ENCODE measurements around the gene PLEKHG4B.
"Not testable (repeated sequence)": the region's sequence is repeated elsewhere in the genome, so short reads cannot be mapped to it uniquely, and the experiment has no call there.

The PLEKHG4B gene

DNA sequence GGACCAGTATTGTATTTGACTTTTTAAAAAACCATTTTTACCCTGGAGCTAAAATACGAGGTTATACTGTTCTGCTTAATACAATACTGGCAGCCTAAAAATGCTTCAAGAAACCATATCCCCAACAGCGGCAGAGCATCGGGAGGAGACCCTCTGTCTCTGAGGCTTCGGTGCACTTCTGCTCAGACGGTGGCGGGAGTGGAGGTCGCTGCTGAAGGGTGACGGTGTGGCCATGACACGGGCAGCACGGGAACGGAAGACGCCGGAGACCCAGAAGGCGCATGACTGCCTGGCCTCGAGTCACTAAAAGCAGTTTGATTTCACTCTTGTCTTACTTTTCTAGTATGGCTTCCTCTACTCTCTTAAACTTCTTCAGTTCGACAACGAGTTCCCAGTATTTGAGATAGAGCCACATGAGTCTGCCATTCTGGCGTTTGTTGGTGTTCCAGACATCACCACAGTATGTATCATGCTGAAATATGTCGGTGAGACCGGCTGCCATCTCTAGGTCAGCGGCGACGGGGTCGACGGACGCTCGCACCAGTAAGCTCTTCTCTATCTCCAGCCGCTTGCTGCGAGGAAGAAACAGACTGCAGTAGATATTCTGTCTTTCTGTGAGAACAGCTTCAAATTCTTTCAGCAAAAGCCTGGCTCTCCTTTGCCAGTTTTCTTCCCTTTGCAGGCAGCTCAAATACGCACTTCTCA, 113.2 kb downstream of the PLEKHG4B start:
- DNase-seq: no peak

GRCh38 chr5:206406-206805, 114.4 kb downstream of the PLEKHG4B start:
- no peak for DNase-seq

- DNase-seq: no peak
Observed at GRCh38 chr5:206927-207536, 115.1 kb downstream of the PLEKHG4B start.

DNA sequence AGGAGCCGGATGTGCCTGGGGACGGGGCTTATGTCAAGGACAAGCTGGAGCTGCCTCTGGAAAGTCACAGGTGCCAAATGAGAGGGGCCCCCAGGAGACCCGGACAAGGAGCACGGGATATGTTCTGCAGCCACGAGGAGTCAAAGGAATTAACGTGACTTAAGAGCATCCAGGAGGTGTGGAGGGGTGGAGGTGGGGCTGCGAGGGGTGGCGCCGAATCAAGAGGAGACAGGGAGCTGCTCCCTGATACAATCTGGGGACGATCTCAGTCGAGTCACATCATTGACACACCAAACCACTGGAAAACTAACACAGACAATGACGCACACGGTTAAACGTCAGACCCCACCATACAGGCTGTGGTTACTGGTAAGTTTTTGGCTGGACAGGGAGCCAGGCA, 115.6 kb downstream of the PLEKHG4B start:
- no peak for DNase-seq

- no peak for DNase-seq
Observed at GRCh38 chr5:208449-209114, 116.6 kb downstream of the PLEKHG4B start.

DNA sequence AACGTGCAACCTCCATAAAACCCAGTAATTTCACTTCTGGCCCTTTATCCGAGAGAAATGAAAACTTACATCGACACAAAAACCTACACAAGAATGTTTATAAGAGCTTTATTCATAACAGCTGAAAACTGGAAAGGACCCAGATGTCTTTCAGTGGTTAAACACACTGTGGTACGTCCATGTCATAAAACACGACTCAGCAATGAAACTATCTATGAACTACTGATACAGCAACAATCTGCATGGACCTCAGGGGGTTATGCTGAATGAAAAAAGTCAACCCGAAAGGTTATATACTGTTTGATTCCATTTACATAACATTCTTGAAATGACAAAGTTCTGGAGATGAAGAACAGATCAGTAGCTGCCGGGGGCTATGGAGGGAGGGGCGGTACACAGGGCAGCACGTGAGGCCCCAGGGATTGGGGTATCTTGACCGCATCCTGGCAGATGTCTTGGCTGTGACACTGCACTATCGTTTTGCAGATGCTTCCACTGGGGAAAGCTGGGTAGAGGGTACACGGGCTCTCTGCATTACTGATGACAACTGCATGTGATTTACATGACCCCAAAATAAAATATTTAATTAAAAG, 121.9 kb downstream of the PLEKHG4B start:
- DNase-seq: no peak

GRCh38 chr5:215256-215655, 123.3 kb downstream of the PLEKHG4B start:
- not testable (repeated sequence) for DNase-seq

DNA sequence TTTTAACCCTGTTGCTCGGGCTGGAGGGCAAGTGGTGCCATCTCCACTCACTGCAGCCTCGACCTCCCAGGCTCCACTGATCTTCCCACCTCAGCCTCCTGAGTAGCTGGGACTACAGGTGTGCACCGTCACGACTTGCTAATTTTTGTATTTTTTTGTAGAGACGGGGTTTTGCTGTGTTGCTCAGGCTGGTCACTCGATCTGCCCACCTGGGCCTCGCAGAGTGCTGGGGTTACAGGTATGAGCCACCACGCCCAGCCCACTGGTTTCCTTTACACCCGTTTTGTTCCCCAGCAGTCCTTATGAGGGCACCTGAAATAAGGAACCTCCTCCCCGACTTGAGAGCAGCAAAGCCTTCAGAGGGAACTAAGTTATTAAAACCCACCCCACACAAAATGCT, 124.1 kb downstream of the PLEKHG4B start:
- not testable (repeated sequence) for DNase-seq

GRCh38 chr5:217494-218456, 125.8 kb downstream of the PLEKHG4B start, which contains the start of the genes CCDC127 and SDHA:
TSS of gene CCDC127 (minus strand) at chr5:218153. CDS start at chr5:216849, 1,304 bp downstream.
TSS of gene SDHA (plus strand) at chr5:218320. CDS start at chr5:218356, 36 bp downstream.
- peak; percentile 100 for DNase-seq

GRCh38 chr5:218457-219291, 126.7 kb downstream of the PLEKHG4B start:
- DNase-seq: peak; percentile 67

GRCh38 chr5:219460-219863, 127.5 kb downstream of the PLEKHG4B start:
- peak; percentile 56 for DNase-seq

DNA sequence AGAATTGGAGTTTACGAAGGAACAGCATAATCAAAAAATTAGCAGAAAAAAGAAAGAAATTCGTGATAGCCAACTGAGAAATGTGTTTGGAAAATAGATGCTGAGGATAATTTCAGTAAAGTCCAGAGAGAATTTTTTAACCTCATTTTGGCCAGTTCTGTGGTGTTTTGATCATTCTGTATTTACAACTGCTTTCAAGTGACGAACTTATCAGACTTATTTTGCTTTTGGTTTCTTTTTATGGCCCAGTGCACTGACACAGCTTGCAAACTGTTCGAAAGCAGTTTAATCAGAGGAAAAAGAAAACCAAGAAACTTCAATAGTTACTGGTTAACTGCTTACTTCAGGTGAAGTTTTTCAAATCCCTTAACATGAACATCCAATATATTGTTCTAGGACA, 128.0 kb downstream of the PLEKHG4B start:
- no peak for DNase-seq

- DNase-seq: peak; percentile 39
Observed at GRCh38 chr5:222951-223715, 131.2 kb downstream of the PLEKHG4B start.

DNA sequence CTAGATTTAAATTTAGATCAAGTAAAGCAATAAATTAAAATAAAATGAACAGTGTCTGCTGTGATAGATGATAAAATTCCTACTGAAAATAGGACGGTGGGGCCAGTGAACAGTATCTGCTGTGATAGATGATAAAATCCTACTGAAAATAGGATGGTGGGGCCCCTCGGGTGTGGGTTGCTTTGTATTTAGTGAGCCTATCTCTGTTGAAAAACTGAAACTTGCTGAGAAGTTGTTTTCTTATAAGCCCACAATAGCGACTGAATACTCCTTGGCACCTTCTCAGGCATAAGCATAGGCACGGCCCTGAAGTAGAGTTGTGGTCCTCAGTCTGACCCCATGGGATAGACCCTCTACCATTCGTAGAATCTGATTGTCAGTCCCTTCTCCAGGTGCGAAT, 131.8 kb downstream of the PLEKHG4B start:
- DNase-seq: peak; percentile 33

DNA sequence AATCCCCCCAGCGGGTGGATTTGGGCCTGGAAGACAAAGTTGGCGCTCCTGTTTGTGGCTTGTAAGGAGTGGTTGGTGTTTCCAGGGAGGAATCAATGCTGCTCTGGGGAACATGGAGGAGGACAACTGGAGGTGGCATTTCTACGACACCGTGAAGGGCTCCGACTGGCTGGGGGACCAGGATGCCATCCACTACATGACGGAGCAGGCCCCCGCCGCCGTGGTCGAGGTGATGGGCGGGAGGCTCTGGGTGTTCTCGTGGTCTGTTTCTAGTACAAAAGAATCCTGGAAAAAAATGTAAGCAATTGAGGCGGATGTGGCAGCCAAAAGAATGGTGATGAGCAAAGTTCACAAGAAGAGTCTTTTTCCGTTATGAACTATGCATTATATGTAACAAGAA, 133.4 kb downstream of the PLEKHG4B start:
- peak; percentile 30 for DNase-seq

DNA sequence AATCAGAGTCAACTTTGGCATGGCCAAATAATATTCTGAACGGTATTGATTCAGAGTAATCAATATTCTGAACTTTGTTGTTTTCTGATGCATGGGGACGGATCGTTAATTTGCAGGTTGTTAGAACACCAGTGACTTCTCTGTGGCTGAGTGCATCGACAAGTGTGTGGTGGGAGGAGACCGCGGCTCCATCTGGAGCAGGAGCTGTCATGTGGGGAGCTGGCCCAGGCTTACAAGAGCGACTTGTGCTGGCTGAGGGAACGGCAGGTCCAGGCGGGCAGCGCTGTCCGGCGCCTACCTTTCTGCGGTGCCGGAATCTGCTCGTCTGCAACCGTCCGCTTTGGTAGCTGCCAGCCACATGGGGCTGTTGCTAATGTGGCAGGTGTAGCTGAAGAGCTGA, 135.4 kb downstream of the PLEKHG4B start:
- peak; percentile 18 for DNase-seq

DNA sequence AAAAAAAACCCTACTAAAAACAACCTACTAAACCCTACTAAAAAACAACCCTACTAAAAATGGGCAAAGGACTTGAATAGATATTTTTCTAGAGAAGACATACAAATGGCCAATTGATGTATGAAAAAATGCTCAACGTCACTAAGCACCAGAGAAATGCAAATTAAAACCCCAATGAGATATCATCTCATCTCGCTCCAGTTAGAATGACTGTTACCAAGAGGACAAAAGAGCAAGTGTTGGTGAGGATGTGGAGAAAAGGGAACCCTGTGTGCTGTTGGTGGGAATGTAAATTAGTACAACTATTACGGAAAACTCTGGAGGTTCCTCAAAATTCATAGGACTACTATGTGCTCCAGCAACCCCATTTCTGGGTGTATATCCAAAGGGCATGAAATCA, 136.9 kb downstream of the PLEKHG4B start:
- no peak for DNase-seq

DNA sequence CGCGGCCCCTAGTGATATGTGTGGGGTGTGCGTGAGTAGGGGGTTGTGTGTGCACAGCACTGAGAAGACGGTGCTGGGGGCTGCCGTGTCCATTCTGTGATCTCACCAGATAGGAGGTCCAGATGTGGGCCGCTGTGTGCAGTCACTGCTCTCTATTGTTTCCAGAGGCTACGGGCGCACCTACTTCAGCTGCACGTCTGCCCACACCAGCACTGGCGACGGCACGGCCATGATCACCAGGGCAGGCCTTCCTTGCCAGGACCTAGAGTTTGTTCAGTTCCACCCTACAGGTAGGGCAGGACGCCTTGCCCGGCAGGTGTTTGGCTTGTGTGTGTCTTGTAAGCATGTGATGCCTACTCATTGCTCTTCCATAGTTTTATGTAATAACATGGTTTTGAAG, 138.7 kb downstream of the PLEKHG4B start:
- no peak for DNase-seq

DNA sequence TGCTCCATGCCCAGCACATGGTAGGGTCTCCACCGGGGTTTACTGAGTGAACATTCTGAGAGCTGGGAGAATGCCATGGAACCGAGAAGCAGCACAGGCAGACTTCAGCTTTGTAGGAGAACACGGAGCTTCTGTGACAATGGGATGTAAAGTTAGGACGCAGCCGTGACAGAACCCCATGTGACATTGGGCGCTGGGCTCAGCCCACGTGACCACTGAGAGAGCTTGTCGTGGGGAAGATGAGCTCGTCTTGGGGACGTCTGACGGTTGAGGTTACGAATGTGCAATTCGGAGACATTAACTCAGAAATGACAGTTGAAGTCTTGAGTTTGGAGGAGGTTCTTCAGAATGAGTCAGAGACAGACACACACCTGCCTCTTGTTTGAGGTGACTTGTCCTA, 139.7 kb downstream of the PLEKHG4B start:
- DNase-seq: peak; percentile 51

- DNase-seq: peak; percentile 10
Observed at GRCh38 chr5:233426-233825, 141.5 kb downstream of the PLEKHG4B start.

DNA sequence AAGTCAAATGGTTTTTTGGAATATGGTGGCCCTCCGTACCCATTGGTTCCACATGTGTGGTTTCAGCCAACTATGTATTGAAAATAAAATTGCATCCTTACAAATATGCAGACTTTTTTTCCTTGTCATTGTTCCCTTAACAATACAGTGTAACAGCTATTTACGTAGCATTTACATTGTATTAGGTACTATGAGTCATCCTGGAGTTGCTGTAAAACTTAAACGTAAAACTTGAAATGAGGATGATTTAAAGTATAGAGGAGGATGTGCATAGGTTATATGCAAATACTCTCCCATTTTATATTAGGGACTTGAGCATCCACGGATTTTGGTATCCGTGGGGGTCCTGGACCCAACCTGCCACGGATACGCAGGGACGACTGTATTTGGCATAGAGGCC, 142.5 kb downstream of the PLEKHG4B start:
- no peak for DNase-seq
